Activated T-cell treated with anti-CD3 and anti-CD28 coated beads, Interleukin-2, amount 50 U/mL, for 1 hour (primary cell): ENCODE data around the gene MBD3L2.
A peak's percentile ranks its signal among the peaks of the same experiment; 100 is the strongest.
"Not testable (repeated sequence)": the region's sequence is repeated elsewhere in the genome, so short reads cannot be mapped to it uniquely, and the experiment has no call there.

Source experiments
- DNase-seq: peaks from one replicate; pipeline ENCODE4 v3.0.0-alpha.2; 2020

Gene MBD3L2

DNA sequence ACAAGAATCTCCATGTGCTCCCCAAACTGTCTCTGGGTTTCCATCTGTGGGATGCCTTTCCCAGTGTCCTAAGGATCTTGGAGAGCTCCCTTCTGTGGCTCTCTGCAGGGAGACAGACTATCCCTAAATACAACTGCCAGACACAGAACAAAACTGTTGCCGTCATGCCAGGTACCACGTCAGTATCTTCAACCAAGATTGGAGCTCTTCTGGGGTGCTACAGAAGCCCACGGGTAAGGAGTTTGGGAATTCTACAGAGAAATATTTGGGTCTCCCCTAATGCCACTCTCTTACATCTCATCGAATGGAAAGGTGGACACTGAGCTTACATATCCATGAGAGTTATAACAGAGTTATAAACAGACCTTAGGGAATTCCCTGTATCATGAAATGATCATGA lies 14.2 kb downstream of the MBD3L2 start:
- no peak for DNase-seq

GRCh38 chr19:7063764-7064418 lies 14.8 kb downstream of the MBD3L2 start:
- no peak for DNase-seq

DNA sequence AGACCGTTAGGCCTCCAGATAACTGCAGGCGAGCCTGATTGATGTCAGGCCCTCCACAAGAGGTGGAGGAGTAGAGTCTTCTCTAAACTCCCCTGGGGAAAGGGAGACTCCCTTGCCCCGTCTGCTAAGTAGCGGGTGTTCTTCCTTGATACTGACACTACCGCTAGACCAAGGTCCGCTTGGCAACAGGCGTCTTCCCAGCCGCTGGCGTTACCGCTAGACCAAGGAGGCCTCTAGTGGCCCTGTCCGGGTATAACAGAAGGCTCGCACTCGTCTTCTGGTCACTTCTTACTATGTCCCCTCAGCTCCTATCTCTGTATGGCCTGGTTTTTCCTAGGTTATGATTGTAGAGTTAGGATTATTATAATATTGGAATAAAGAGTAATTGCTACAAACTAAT lies 18.0 kb downstream of the MBD3L2 start:
- DNase-seq = not testable (repeated sequence)

DNA sequence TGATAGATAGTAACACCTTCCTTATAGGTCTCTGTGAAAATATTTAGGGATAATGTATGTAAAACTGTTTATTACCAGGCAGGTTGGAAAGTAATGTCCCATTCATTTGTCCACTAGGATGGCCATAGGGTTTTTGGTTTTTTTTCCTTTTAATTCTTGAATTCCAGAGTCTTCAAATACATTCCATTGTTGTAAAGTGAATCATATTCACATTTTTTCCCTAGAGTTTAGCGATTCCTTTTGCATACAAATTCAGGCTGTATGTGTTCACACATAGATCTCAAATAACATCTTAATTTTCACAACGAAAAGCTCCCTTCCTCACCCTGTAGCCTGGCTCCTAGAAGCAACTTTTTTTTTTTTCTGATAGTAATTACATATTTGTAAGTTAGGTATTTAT lies 18.6 kb downstream of the MBD3L2 start:
- no peak for DNase-seq

DNA sequence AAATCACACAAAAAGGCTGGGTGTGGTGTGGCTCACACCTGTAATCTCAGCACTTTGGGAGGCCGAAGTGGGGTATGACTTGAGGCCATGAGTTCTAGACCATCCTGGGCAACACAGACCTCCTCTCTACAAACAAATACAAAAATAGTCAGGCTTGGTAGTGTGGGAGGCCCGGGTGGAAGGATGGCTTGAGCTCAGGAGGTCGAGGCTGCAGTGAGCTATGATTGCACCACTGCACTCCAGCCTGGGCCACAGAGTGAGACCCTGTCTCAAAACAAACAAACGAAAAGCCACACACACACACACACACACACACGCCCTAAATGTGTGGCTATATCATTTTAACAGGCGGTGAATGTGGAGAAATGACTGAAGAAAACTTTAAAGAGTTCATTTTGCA lies 19.5 kb downstream of the MBD3L2 start:
- no peak for DNase-seq

DNA sequence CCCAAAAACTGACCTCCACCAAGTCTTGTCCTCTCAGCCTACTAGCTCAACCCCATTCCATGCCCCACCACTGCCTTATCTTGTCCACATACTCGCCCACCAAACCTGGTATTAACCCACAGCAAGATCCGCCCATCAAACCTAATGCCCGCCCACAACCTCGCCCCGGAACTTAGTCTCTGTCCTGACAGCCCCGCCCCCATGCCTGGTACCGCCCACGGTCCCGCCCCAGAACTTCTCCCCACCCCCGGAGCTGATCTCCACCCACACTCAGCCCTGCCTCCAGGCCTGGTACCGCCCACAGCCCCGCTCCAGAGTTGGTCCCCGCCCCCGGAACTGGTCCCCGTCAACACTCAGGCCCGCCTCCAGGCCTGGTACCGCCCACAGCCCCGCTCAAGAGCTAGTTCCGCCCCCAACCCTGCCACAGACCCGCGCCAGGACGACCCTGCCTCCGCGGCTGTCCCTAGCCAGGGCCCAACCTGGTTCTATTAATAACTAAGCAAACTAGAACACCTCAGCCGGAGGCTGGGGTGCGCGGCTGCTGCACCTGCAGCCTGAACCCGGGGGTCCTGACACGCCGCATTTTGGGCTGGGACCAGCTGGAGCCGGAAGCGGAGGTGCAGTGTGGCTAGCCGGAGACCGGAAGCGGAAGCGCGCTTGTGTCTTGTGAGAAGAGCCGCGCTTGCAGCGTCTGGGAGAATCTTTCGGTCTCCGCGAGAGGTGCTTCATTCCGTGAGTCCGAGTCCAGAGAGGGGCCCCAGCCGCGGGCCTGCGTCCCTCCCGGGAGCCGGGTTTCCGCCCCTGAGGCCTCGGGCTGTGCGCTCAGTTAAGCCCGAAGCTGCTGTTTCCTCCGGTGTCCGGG lies 20.2 kb downstream of the MBD3L2 start, which contains the start of gene ZNF557:
Gene ZNF557, plus strand, starts transcription at position 662 of the 862 bp plus-strand sequence. CDS start 5,372 bp downstream, outside the sequence.
- DNase-seq = peak; percentile 98

DNA sequence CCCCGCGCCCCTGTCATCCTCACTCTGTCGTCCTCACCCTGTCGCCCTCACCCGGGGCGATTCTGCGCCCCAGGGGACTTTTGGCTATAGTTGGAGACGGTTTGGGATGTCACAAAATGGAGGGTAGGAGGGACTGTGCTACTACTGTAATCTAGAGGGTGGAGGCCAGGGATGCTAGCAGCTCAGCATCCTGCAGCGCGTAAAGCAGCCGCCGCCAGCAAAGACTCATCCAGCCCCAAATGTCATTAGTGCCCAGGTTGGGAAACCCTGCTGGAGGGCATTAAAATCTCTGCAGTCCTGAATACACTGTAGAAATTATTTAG lies 20.7 kb downstream of the MBD3L2 start:
- no peak for DNase-seq

DNA sequence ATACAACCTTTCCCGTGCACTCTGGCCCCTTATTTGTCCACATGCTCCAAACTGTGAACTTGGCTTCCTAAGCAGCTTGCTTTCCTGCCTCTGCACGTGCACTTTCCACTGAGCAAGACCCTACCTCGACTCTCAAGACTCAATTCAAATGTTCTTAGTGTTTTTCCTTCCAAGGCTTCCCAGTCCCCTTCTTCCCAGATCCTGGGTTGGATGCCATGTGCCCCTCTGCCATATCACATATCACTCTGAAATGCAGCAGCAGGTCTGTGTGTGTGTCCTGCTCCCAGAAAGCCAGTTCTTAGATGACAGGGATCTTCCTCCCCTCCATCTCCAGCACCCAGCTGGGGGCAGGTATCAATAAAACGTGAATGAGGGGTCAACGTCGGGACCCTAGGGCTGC lies 23.4 kb downstream of the MBD3L2 start:
- DNase-seq = no peak

DNA sequence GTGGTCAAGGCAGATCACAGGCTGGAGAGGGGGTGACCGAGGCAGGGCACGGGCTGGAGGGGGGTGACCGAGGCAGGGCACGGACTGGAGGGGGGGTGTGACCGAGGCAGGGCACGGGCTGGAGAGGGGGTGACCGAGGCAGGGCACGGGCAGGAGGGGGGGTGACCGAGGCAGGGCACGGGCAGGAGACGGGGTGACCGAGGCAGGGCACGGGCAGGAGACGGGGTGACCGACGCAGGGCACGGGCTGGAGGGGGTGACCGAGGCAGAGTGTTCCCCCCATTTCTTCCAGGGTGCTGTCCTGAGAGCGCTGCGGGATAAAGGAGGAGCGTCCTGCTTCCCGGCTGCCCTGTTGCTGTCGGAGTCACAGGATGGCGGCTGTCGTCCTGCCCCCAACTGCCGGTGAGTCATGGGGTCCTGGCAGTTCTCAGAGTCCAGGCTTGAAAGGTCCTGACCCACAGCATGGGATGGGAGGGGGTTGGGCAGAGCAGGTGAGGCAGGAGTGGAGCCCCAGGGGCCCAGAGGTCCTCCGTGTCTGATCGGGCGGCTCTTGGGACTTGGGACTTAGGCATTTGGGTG lies 25.7 kb downstream of the MBD3L2 start:
- DNase-seq = no peak

- no peak for DNase-seq
Measured at GRCh38 chr19:7076151-7076550, 27.0 kb downstream of the MBD3L2 start.

DNA sequence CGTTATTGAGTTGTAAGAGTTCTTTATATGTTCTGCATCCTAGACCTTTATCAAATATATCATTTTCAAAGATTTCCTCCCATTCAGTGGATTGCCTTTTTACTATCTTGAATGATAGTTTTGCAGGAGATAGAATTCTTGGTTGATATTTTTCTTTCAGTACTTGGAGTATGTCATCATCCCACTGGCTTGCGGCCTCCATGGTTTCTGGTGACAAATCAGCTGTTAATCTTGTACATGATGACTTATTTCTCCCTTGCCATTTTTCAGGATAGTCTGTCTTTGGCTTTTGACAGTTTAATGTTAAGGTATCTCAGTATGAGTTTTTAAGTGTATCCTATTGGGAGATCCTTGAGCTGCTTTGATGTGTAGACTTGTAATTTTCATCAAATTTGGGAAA lies 28.9 kb downstream of the MBD3L2 start:
- DNase-seq = no peak

DNA sequence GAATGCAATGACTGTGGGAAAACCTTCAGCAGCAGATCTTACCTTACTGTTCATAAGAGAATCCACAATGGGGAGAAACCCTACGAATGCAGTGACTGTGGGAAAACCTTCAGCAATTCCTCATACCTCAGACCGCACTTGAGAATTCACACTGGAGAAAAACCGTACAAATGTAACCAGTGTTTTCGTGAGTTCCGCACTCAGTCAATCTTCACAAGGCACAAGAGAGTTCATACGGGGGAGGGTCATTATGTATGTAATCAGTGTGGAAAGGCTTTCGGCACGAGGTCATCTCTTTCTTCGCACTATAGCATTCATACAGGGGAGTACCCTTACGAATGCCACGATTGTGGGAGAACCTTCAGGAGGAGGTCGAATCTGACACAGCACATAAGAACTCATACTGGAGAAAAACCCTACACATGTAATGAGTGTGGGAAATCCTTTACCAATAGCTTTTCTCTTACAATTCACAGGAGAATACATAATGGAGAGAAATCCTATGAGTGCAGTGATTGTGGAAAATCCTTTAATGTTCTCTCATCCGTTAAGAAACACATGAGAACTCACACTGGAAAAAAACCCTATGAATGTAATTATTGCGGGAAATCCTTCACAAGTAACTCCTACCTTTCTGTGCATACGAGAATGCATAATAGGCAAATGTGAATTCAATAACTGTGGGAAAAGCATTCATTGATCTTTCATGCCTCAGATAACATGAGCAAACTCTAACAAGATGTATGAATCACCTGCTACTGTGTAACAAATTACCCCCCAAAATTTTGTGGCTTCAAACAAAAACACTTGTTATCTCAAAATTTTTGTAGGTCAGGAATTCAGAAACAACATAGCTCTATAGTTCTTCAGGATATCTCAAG lies 34.2 kb downstream of the MBD3L2 start:
- no peak for DNase-seq

DNA sequence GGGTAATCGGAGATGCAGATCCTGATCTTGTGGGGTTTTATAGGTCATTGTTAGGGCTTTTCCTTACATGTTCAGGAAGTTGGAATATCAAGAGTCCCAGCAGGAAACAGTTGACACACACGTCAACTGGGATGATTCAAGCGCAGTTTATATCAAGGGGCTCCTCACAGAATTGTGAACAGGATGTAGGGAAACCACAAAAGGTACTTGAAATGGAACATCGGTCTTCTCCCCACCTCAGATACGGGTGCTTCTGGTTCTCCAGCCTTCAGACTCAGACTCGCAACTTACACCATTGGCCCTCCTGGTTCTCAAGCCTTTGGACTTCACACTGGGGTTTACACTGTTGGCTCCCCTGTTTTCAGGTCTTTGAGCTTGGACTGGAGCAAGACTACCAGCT lies 39.9 kb downstream of the MBD3L2 start:
- DNase-seq = no peak

GRCh38 chr19:7098096-7098495 lies 49.0 kb downstream of the MBD3L2 start:
- no peak for DNase-seq

GRCh38 chr19:7098701-7099596 lies 49.8 kb downstream of the MBD3L2 start:
- DNase-seq = peak; percentile 92

- DNase-seq = no peak
Measured at GRCh38 chr19:7099597-7099921, 50.4 kb downstream of the MBD3L2 start.
